Heart left ventricle (tissue), 16 donors: Measurements from ENCODE around the gene CCL18. TPM values are rescaled to one million over a fixed set of nuclear protein-coding genes. Genes with fewer than 3 reads are reported as not detected.
"Not testable (repeated sequence)": the region's sequence is repeated elsewhere in the genome, so short reads cannot be mapped to it uniquely, and the experiment has no call there.

Experiments used
- ATAC-seq, 4 donors: fragments of 200-7000 bp; cut with Tn5 transposase; one replicate each; pipeline ENCODE4 v1.9.1; 2020 to 2022; ENCODE audit warnings: moderate library complexity in 4 of 4, mild to moderate bottlenecking in 3 of 4, moderate number of reproducible peaks in 1 of 4
- DNase-seq, 5 donors: peaks; one replicate each; pipeline ENCODE4 v3.0.0-alpha.2; 2020
- H3K27ac ChIP-seq, 12 donors: fragments of 200-600 bp; sonication (generic) in 4 of 12; one replicate each; pipeline versions ENCODE4 v1.5.0 to v1.8.0; 2016 to 2022; ENCODE audit warnings: mild to moderate bottlenecking in 2 of 12
- H3K27me3 ChIP-seq, 9 donors: fragments of 200-600 bp; sonication (generic) in 2 of 9; one replicate each; pipeline versions ENCODE4 v1.5.1 to v1.8.0; 2016 to 2022; ENCODE audit warnings: mild to moderate bottlenecking in 3 of 9
- H3K36me3 ChIP-seq, 9 donors: fragments of 200-600 bp; sonication (generic) in 2 of 9; one replicate each; pipeline versions ENCODE4 v1.5.0 to v1.8.0; 2018 to 2022; ENCODE audit warnings: mild to moderate bottlenecking in 2 of 9
- H3K4me1 ChIP-seq, 12 donors: fragments of 200-600 bp; sonication (generic) in 4 of 12; one replicate each; pipeline versions ENCODE4 v1.5.0 to v1.8.0; 2016 to 2022; ENCODE audit warnings: mild to moderate bottlenecking in 3 of 12
- H3K4me3 ChIP-seq, 12 donors: fragments of 200-600 bp; sonication (generic) in 4 of 12; one replicate each; pipeline versions ENCODE4 v1.5.0 to v1.8.0; 2017 to 2022; ENCODE audit warnings: mild to moderate bottlenecking in 9 of 12, moderate library complexity in 4 of 12
- H3K9me3 ChIP-seq, 12 donors: fragments of 200-600 bp; sonication (generic) in 4 of 12; one replicate each; pipeline versions ENCODE4 v1.5.0 to v1.8.0; 2016 to 2022; ENCODE audit warnings: mild to moderate bottlenecking in 1 of 12
- CTCF ChIP-seq, 12 donors: fragments of 200-600 bp; sonication (generic) in 4 of 12; IDR thresholded peaks; one replicate each; pipeline versions ENCODE4 v1.5.0 to v1.8.0; 2018 to 2022; ENCODE audit warnings: antibody characterized with exemption in 12 of 12, mild to moderate bottlenecking in 5 of 12
- POLR2A ChIP-seq, 2 donors: fragments of 450-650 bp; IDR thresholded peaks; one replicate each; pipeline ENCODE4 v1.6.1; 2017; ENCODE audit warnings: antibody characterized with exemption in 2 of 2, mild to moderate bottlenecking in 2 of 2, moderate library complexity in 2 of 2
- WGBS, 4 donors: extraction: QIAGEN DNeasy Blood & Tissue Kit in 2 of 4; methylation state at CpG; one replicate each; pipeline versions ENCODE4 v1.1.5 to v1.1.7; 2013 to 2018; 5-methylcytosine and 5-hydroxymethylcytosine counted together
- intact Hi-C, 10 donors: fragments of 100-400 bp; cut with DNase I; formaldehyde crosslinking; loops; one replicate each; pipeline versions ENCODE4 v1.11.1 to v1.14.2; 2022
- polyA plus RNA-seq, 2 donors: library from polyadenylated mRNA; stranded (reverse); fragments of 200-250 nt; gene quantifications; one replicate each; pipeline ENCODE4 v1.2.3, GENCODE V29; 2013
- total RNA-seq, 9 donors: library from RNA; depleted of rRNA in 2 of 9; stranded (reverse); fragments of >200 nt in 2 of 9; fragmentation: NEBNext Ultra II Directional in 3 of 9; extraction: Animal tissue kit (Norgen Biotek cat#: 25700) in 3 of 9; gene quantifications; one replicate each; pipeline versions ENCODE4 v1.1.0 to v1.2.4, GENCODE V29; 2016 to 2023
- donor health status: ischemic (EF 13 %, LVEDD 7.1; RV severe dilation, severe dysfunction).
- donor health status: healthy with polysubstance abuse.
- donor health status: DM: no; HTN: yes; CAD: no.
- donor health status: DM: no; HTN: no; CAD: no.
- donor health status: ischemic (EF 25% LVEDD 6.9; RV normal size, moderate dysfunction).
- donor health status: ischemic (EF 25% LVEDD 5.7; RV mildly dilated, moderate dysfunction).
- donor health status: healthy.
- donor health status: DM: yes; HTN: yes; CAD: no.
- donor health status: ischemic (EF 35%, LVEDD 5.7; RV mildly dilated, moderate dysfunction).
- donor health status: nonischemic (EF 11% LVEDD 7.7; RV severe dilation, severe dysfunction).
- donor health status: DM: yes; HTN: yes; CAD: no.
- donor health status: PGD.
- donor health status: ischemic (EF 29% LVEDD 5.4; RV normal size, mild dysfunction).
- donor health status: nonischemic (EF 23%, LVEDD 6.1; RV moderate dilation, normal function).

Gene CCL18
- total and polyA plus RNA-seq, 11 donors, result 0.30 to 31.9 (median 2.5) TPM

DNA sequence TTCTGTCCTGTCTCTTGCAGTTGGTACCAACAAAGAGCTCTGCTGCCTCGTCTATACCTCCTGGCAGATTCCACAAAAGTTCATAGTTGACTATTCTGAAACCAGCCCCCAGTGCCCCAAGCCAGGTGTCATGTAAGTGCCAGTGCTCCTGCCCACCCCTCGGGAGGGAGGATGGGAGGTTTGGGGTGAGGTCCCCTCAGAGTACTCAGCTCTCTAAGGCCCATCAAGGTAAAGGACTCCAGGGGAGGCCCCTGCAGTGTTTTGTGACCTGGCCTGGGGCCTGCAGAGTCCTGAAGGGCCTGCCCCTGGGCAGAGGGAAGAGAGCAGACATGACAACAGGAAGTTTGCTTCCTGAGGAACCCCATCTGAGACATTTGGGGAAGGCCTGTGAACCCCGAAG lies 6.4 kb downstream of the CCL18 start:
- intact Hi-C loops, result loop anchor here in 5 of 10 donors (5.0 to 10.0 kb wide), 4 partner anchors 48 to 103 kb away; no protein-coding TSS in a partner anchor
- no peak overlapping the region for H3K4me3 ChIP-seq
- ATAC-seq, result no peak
- no peaks in the 10 kb centered on the region for H3K9me3 ChIP-seq
- H3K27ac ChIP-seq, result peak overlapping the region in 1 of 12 donors; percentile 2
- 62 to 78% (median 69%) methylated on average over 3 of the region's 3 CpGs for WGBS, 4 donors
- H3K36me3 ChIP-seq, result no peaks in the 10 kb centered on the region
- no peaks in the 10 kb centered on the region for H3K4me1 ChIP-seq
- H3K27me3 ChIP-seq, result peaks cover 0 to 3% (median 0%) of the 10 kb centered on the region in 9 donors
- TF ChIP-seq POLR2A (IDR thresholded peaks at IDR 0.05) (no peak), CTCF (IDR thresholded peaks at IDR 0.05) (no peak)
- no peak for DNase-seq

- DNase-seq (no peak), ATAC-seq (no peak)
- WGBS, 4 donors, result 64 to 71% (median 70%) methylated on average over 2 of the region's 2 CpGs
- H3K4me3 ChIP-seq, result no peak overlapping the region
- H3K4me1 ChIP-seq, result no peaks in the 10 kb centered on the region
- TF ChIP-seq CTCF (IDR thresholded peaks at IDR 0.05) (no peak), POLR2A (IDR thresholded peaks at IDR 0.05) (no peak)
- H3K27me3 ChIP-seq, result peaks cover 0 to 3% (median 0%) of the 10 kb centered on the region in 9 donors
- H3K27ac ChIP-seq, result peak overlapping the region in 1 of 12 donors; percentile 9
- intact Hi-C loops, result loop anchor here in 9 of 10 donors (1.0 to 10.0 kb wide), 8 partner anchors 49 to 104 kb away; no protein-coding TSS in a partner anchor
- no peaks in the 10 kb centered on the region for H3K36me3 ChIP-seq
- H3K9me3 ChIP-seq, result no peaks in the 10 kb centered on the region
Observed at GRCh38 chr17:36071751-36072150, 7.7 kb downstream of the CCL18 start.

DNA sequence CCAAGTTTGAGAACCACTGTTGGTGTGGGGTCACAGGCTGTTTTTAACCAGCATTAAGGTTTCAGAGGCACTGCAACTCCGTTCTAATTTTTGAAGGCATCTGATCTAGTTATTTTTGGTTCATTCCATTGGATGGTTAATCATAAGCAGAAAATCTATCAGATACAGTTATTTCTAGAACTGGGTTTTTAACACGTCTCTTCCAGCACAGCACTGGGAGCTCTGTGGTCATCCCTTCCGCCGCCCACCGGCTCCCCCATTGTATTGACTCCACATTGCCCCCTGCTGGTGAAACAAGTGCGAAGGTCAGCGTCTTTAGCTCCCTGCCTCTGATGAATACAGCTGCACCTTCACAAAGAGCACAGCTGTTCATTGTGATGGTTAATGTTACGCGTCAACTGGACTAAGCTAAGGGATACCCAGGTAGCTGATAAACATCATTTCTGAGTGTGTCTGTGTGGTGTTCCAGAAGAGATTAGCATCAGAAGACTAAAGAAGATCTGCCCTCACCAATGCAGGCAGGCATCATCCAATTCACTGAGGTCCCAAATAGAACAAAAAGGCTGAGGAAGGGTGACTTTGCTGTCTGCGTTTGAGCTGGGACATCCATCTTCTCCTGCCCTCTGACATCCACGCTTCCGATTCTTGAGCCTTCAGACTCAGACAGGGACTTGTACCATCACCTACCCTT lies 8.5 kb downstream of the CCL18 start:
- Histone ChIP-seq H3K27ac (peak overlapping the region in 1 of 12 donors; percentile 9), H3K4me3 (no peak overlapping the region), H3K4me1 (no peaks in the 10 kb centered on the region), H3K9me3 (peaks cover 0 to 7% (median 3%) of the 10 kb centered on the region in 12 donors), H3K36me3 (no peaks in the 10 kb centered on the region), H3K27me3 (peaks cover 0 to 3% (median 0%) of the 10 kb centered on the region in 9 donors)
- 35 to 41% (median 36%) methylated on average over 12 of the region's 12 CpGs for WGBS, 4 donors
- TF ChIP-seq CTCF (IDR thresholded peaks at IDR 0.05) (peak; percentile 41 to 80 (median 60)), POLR2A (IDR thresholded peaks at IDR 0.05) (no peak)
- DNase-seq (peak in 3 of 5 donors; percentile 44 to 69 (median 46)), ATAC-seq (peak in 3 of 4 donors; percentile 34 to 45 (median 41))
- intact Hi-C loops, result loop anchor here in 8 of 10 donors (1.0 to 10.0 kb wide), 7 partner anchors 50 to 105 kb away; no protein-coding TSS in a partner anchor

- TF ChIP-seq CTCF (IDR thresholded peaks at IDR 0.05) (no peak), POLR2A (IDR thresholded peaks at IDR 0.05) (no peak)
- Histone ChIP-seq H3K36me3 (no peaks in the 10 kb centered on the region), H3K9me3 (peaks cover 0 to 8% (median 3%) of the 10 kb centered on the region in 12 donors), H3K4me3 (no peak overlapping the region), H3K4me1 (no peaks in the 10 kb centered on the region), H3K27ac (no peak overlapping the region), H3K27me3 (peaks cover 0 to 3% (median 0%) of the 10 kb centered on the region in 9 donors)
- intact Hi-C loops, result loop anchor here in 5 of 10 donors (5.0 to 10.0 kb wide), 4 partner anchors 52 to 107 kb away; no protein-coding TSS in a partner anchor
- ATAC-seq (no peak), DNase-seq (no peak)
- 82 to 93% (median 89%) methylated on average over 1 of the region's 1 CpG for WGBS, 4 donors
Observed at GRCh38 chr17:36074365-36074764, 10.3 kb downstream of the CCL18 start.

DNA sequence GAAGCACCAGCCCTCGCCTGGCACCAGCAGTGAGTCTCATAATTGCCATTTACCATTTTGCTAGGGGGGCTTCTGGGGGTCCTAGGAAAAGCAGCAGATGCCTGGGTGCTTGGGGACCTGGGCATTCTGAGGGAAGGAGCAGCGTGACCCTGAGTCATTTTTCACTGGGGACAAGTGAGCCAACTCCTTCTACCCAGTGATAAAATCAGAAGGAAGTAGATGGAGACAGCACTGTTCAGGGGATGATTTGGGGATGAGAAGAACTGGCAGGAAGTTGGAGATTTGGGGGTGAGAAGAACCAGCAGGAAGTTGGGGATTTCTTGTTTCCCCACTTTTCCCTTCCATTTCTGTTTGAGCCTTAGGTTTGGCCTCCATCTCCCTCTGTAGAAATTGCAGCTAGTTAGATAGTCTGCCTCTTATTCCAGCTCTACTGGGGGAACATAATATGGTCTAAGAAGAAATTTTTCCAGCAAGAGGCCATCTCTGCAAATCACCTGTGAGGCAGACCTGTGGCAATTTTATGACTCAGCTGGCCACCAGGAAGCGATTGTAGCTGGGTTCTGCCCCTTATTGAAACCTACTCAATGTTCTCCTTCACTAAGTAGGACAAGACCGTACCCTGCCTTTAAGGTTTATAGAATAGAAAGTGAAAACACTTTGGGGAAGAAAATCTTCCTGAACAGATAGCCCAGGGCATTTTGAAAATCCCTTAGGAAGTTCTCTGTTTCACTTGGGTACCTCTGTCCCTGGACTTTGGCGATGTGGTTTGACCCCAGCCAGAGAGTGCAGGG lies 17.8 kb downstream of the CCL18 start:
- H3K27me3 ChIP-seq, DNase-seq, H3K4me3 ChIP-seq, H3K36me3 ChIP-seq, H3K9me3 ChIP-seq, intact Hi-C loops, ATAC-seq: not testable (repeated sequence)
- peak overlapping the region in 2 of 12 donors; percentile 37 to 62 for H3K27ac ChIP-seq
- WGBS, 4 donors, result 82 to 94% (median 86%) methylated on average over 4 to 5 of the region's 5 CpGs
- peaks cover 0 to 23% (median 0%) of the 10 kb centered on the region in 12 donors for H3K4me1 ChIP-seq

GRCh38 chr17:36082482-36083120 lies 18.5 kb downstream of the CCL18 start:
- Histone ChIP-seq H3K27ac (peak overlapping the region in 2 of 12 donors; percentile 37 to 62), H3K4me1 (peaks cover 0 to 23% (median 0%) of the 10 kb centered on the region in 12 donors)
- H3K9me3 ChIP-seq, H3K36me3 ChIP-seq, H3K27me3 ChIP-seq, H3K4me3 ChIP-seq, intact Hi-C loops: not testable (repeated sequence)
- WGBS, 4 donors, result 60 to 66% (median 63%) methylated on average over 8 of the region's 8 CpGs
- ATAC-seq (peak; percentile 20 to 89 (median 74)), DNase-seq (peak in 1 of 5 donors; percentile 29)
